OCI-LY1 (cell line): ENCODE results near the gene TRMT44.

ENCODE experiments used
- EZH2 ChIP-seq: fragments of 200-600 bp; sonication (generic), shearing (Covaris generic); IDR thresholded peaks from 2 replicates; pipeline ENCODE4 v1.8.0; 2017; ENCODE audit warnings: borderline replicate concordance, mixed run types, mild to moderate bottlenecking, antibody characterized with exemption, low read length, moderate library complexity, mixed read lengths
- TF ChIP-seq, protein P1 (sequence below): fragments of 200-600 bp; sonication (generic), shearing (Covaris generic); IDR thresholded peaks from 2 replicates; pipeline ENCODE4 v1.5.1; 2017; ENCODE audit warnings: mild to moderate bottlenecking, antibody characterized with exemption, low read length, moderate library complexity, mixed read lengths

DNA sequence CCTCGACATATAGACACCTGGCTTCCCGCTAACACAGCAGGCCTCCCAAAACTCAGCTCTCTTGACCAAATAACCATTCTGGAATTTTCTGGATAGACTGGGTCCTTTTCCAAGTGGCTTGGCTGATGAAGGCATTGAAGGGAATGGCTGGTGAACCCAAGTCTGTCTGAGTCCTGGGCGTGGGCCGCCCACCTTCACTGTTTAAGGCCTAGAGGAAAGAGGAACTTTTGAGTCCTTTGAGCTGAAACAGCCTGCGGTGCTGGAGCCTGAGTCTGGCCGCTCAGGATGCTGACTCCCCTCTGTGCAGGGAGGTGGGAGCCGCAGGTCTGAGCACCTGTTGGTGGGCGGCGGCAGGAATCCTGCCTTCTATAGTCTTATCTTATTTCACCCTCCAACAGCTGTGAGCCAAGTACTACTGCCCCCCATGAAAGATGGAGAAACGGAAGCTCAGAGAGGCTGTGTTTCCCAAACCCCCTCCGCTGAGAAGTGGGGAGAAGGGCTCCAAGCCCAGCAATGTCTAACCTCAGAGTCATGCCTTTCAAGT, 23.4 kb upstream of the TRMT44 start:
- TF ChIP-seq, protein P1, sequence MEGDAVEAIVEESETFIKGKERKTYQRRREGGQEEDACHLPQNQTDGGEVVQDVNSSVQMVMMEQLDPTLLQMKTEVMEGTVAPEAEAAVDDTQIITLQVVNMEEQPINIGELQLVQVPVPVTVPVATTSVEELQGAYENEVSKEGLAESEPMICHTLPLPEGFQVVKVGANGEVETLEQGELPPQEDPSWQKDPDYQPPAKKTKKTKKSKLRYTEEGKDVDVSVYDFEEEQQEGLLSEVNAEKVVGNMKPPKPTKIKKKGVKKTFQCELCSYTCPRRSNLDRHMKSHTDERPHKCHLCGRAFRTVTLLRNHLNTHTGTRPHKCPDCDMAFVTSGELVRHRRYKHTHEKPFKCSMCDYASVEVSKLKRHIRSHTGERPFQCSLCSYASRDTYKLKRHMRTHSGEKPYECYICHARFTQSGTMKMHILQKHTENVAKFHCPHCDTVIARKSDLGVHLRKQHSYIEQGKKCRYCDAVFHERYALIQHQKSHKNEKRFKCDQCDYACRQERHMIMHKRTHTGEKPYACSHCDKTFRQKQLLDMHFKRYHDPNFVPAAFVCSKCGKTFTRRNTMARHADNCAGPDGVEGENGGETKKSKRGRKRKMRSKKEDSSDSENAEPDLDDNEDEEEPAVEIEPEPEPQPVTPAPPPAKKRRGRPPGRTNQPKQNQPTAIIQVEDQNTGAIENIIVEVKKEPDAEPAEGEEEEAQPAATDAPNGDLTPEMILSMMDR: no peak
- TF ChIP-seq EZH2: no peak
